Fibroblast of lung (primary cell): Measurements from ENCODE around the gene LRRC3B. TPM values are rescaled to one million over a fixed set of nuclear protein-coding genes. Genes with fewer than 3 reads are reported as not detected.

Experiments used
- DNase-seq, 2 donors: peaks; one replicate each; pipeline versions ENCODE4 v3.0.0 to v3.0.0-alpha.2; 2010; ENCODE audit warnings: low read depth in 2 of 2
- H2AFZ ChIP-seq: 2 replicates; pipeline ENCODE4 v1.5.1; 2012; ENCODE audit warnings: low read length, control low read depth, inconsistent platforms
- H3K27ac ChIP-seq: 2 replicates; pipeline ENCODE4 v1.5.1; 2011; ENCODE audit warnings: low read length, control low read depth; ENCODE audit not compliant: insufficient read depth
- H3K27me3 ChIP-seq: 2 replicates; pipeline ENCODE4 v1.5.1; 2011; ENCODE audit warnings: mild to moderate bottlenecking, low read length; ENCODE audit not compliant: control insufficient read depth, insufficient read depth
- H3K36me3 ChIP-seq: 2 replicates; pipeline ENCODE4 v1.5.1; 2011; ENCODE audit warnings: low read length; ENCODE audit not compliant: control insufficient read depth, insufficient read depth
- H3K4me1 ChIP-seq: 2 replicates; pipeline ENCODE4 v1.5.1; 2011; ENCODE audit warnings: low read length; ENCODE audit not compliant: control insufficient read depth, insufficient read depth; ENCODE audit errors: extremely low read depth
- H3K4me2 ChIP-seq: 2 replicates; pipeline ENCODE4 v1.5.1; 2011; ENCODE audit warnings: low read length, control low read depth; ENCODE audit not compliant: insufficient read depth; ENCODE audit errors: extremely low read depth
- H3K4me3 ChIP-seq, 4 experiments: fragments of 200-600 bp in 1 of 4; sonication (generic) in 1 of 4; replicated peaks in 1 of 4; 2 replicates each; pipeline ENCODE4 v1.5.1; 2011 to 2016; ENCODE audit warnings: low read length in 4 of 4, low read depth in 3 of 4, mild to moderate bottlenecking in 3 of 4, control low read depth in 2 of 4, inconsistent platforms in 1 of 4, mixed read lengths in 1 of 4; ENCODE audit not compliant: insufficient read depth in 1 of 4; ENCODE audit errors: control extremely low read depth in 1 of 4
- H3K79me2 ChIP-seq: 2 replicates; pipeline ENCODE4 v1.5.1; 2012; ENCODE audit warnings: mild to moderate bottlenecking, low read length, inconsistent platforms; ENCODE audit not compliant: control insufficient read depth, insufficient read depth
- H3K9ac ChIP-seq: 2 replicates; pipeline ENCODE4 v1.5.1; 2011; ENCODE audit warnings: mild to moderate bottlenecking, low read length, control low read depth; ENCODE audit not compliant: insufficient read depth
- H3K9me3 ChIP-seq: 2 replicates; pipeline ENCODE4 v1.5.1; 2012; ENCODE audit warnings: low read depth, low read length; ENCODE audit not compliant: control insufficient read depth, insufficient read depth
- H4K20me1 ChIP-seq: 2 replicates; pipeline ENCODE4 v1.5.1; 2011; ENCODE audit warnings: low read length; ENCODE audit not compliant: control insufficient read depth, insufficient read depth; ENCODE audit errors: extremely low read depth
- EZH2 ChIP-seq: IDR thresholded peaks from 2 replicates; pipeline ENCODE4 v1.5.1; 2012; ENCODE audit warnings: low read length, control low read depth, mild to moderate bottlenecking; ENCODE audit errors: missing control alignments
- polyA plus RNA-seq, 2 donors: library from polyadenylated mRNA; depleted of rRNA in 1 of 2; stranded (reverse) in 1 of 2; unstranded in 1 of 2; fragments of >200 nt; gene quantifications; 2 replicates each; pipeline ENCODE4 v1.2.1, GENCODE V29; 2011 to 2012; ENCODE audit warnings: missing spikeins in 1 of 2
- total RNA-seq: library from RNA; depleted of rRNA; stranded (reverse); fragments of >200 nt; gene quantifications from 2 replicates; pipeline ENCODE4 v1.2.1, GENCODE V29; 2014
- TF ChIP-seq, protein P1 (sequence below), 2 donors: IDR thresholded peaks in 1 of 2; conservative IDR thresholded peaks in 1 of 2; 1 replicate in 1 of 2; 2 replicates in 1 of 2; pipeline ENCODE4 v1.5.1; 2011 to 2012; ENCODE audit warnings: low read length in 2 of 2, control low read depth in 1 of 2, inconsistent platforms in 1 of 2, low read depth in 1 of 2, mild to moderate bottlenecking in 1 of 2

Gene LRRC3B
- total and polyA plus RNA-seq, 2 donors (not counting 1 experiment from before 2014, with no cell fraction given) = not detected

- no peaks in the 10 kb centered on the region for H4K20me1 ChIP-seq
- H2AFZ ChIP-seq = no peak overlapping the region
- no peak overlapping the region for H3K27ac ChIP-seq
- no peak for TF ChIP-seq EZH2
- TF ChIP-seq, protein P1, sequence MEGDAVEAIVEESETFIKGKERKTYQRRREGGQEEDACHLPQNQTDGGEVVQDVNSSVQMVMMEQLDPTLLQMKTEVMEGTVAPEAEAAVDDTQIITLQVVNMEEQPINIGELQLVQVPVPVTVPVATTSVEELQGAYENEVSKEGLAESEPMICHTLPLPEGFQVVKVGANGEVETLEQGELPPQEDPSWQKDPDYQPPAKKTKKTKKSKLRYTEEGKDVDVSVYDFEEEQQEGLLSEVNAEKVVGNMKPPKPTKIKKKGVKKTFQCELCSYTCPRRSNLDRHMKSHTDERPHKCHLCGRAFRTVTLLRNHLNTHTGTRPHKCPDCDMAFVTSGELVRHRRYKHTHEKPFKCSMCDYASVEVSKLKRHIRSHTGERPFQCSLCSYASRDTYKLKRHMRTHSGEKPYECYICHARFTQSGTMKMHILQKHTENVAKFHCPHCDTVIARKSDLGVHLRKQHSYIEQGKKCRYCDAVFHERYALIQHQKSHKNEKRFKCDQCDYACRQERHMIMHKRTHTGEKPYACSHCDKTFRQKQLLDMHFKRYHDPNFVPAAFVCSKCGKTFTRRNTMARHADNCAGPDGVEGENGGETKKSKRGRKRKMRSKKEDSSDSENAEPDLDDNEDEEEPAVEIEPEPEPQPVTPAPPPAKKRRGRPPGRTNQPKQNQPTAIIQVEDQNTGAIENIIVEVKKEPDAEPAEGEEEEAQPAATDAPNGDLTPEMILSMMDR (conservative IDR thresholded peaks at IDR 0.05 in 1 of 2, IDR thresholded peaks at IDR 0.05 in 1 of 2; ENCODE audit: low read depth in 1 of 2, low read length in 2 of 2) = no peak
- no peak overlapping the region for H3K4me2 ChIP-seq
- DNase-seq = no peak
- H3K4me1 ChIP-seq = no peaks in the 10 kb centered on the region
- H3K36me3 ChIP-seq = no peaks in the 10 kb centered on the region
- no peaks in the 10 kb centered on the region for H3K9me3 ChIP-seq
- H3K79me2 ChIP-seq = no peaks in the 10 kb centered on the region
- H3K9ac ChIP-seq = no peak overlapping the region
- H3K4me3 ChIP-seq = no peak overlapping the region
- no peaks in the 10 kb centered on the region for H3K27me3 ChIP-seq
Observed at GRCh38 chr3:26621176-26621575, 1.4 kb upstream of the LRRC3B start.

GRCh38 chr3:26621906-26622620, 509 bp upstream of the LRRC3B start:
- no peak overlapping the region for H3K27ac ChIP-seq
- TF ChIP-seq, protein P1 (conservative IDR thresholded peaks at IDR 0.05 in 1 of 2, IDR thresholded peaks at IDR 0.05 in 1 of 2; ENCODE audit: low read depth in 1 of 2, low read length in 2 of 2) = no peak
- peak; percentile 12 for TF ChIP-seq EZH2
- no peak overlapping the region for H2AFZ ChIP-seq
- no peaks in the 10 kb centered on the region for H4K20me1 ChIP-seq
- no peaks in the 10 kb centered on the region for H3K27me3 ChIP-seq
- no peaks in the 10 kb centered on the region for H3K9me3 ChIP-seq
- no peak overlapping the region for H3K9ac ChIP-seq
- no peak for DNase-seq
- H3K4me1 ChIP-seq = no peaks in the 10 kb centered on the region
- H3K4me2 ChIP-seq = no peak overlapping the region
- H3K4me3 ChIP-seq = no peak overlapping the region
- no peaks in the 10 kb centered on the region for H3K79me2 ChIP-seq
- H3K36me3 ChIP-seq = no peaks in the 10 kb centered on the region

- no peak overlapping the region for H2AFZ ChIP-seq
- no peaks in the 10 kb centered on the region for H3K4me1 ChIP-seq
- no peaks in the 10 kb centered on the region for H3K79me2 ChIP-seq
- TF ChIP-seq, protein P1 (conservative IDR thresholded peaks at IDR 0.05 in 1 of 2, IDR thresholded peaks at IDR 0.05 in 1 of 2; ENCODE audit: low read depth in 1 of 2, low read length in 2 of 2) = no peak
- TF ChIP-seq EZH2 = no peak
- H3K27me3 ChIP-seq = no peaks in the 10 kb centered on the region
- H3K27ac ChIP-seq = no peak overlapping the region
- H3K9ac ChIP-seq = no peak overlapping the region
- no peaks in the 10 kb centered on the region for H3K9me3 ChIP-seq
- H4K20me1 ChIP-seq = no peaks in the 10 kb centered on the region
- no peaks in the 10 kb centered on the region for H3K36me3 ChIP-seq
- DNase-seq = no peak
- H3K4me3 ChIP-seq = no peak overlapping the region
- no peak overlapping the region for H3K4me2 ChIP-seq
Observed at GRCh38 chr3:26623419-26624208, 1.0 kb downstream of the LRRC3B start.
